Esophagus squamous epithelium (tissue), 4 donors: Measurements from ENCODE around the gene FAM200A.

ENCODE experiments used
- POLR2A ChIP-seq, 4 donors: fragments of 450-650 bp; IDR thresholded peaks; one replicate each; pipeline ENCODE4 v1.6.1; 2017; ENCODE audit warnings: antibody characterized with exemption in 4 of 4, mild to moderate bottlenecking in 4 of 4, moderate library complexity in 3 of 4
- TF ChIP-seq, protein P1 (sequence below), 6 experiments: fragments of 450-650 bp in 4 of 6; fragments of 200-600 bp in 2 of 6; sonication (generic) in 2 of 6; IDR thresholded peaks; one replicate each; pipeline ENCODE4 v1.5.1; 2016 to 2019; ENCODE audit warnings: antibody characterized with exemption in 6 of 6, mild to moderate bottlenecking in 4 of 6, moderate library complexity in 4 of 6

- TF ChIP-seq, protein P1, sequence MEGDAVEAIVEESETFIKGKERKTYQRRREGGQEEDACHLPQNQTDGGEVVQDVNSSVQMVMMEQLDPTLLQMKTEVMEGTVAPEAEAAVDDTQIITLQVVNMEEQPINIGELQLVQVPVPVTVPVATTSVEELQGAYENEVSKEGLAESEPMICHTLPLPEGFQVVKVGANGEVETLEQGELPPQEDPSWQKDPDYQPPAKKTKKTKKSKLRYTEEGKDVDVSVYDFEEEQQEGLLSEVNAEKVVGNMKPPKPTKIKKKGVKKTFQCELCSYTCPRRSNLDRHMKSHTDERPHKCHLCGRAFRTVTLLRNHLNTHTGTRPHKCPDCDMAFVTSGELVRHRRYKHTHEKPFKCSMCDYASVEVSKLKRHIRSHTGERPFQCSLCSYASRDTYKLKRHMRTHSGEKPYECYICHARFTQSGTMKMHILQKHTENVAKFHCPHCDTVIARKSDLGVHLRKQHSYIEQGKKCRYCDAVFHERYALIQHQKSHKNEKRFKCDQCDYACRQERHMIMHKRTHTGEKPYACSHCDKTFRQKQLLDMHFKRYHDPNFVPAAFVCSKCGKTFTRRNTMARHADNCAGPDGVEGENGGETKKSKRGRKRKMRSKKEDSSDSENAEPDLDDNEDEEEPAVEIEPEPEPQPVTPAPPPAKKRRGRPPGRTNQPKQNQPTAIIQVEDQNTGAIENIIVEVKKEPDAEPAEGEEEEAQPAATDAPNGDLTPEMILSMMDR (IDR thresholded peaks at IDR 0.05): no peak
- TF ChIP-seq POLR2A (IDR thresholded peaks at IDR 0.05): no peak
Observed at GRCh38 chr7:99596408-99596955, 44.6 kb upstream of the FAM200A start.
